GM12873 (cell line): Measurements from ENCODE around the gene TSPAN17.

ENCODE experiments used
- CTCF ChIP-seq: IDR thresholded peaks from 2 replicates; pipeline ENCODE4 v1.5.1; 2012; ENCODE audit warnings: low read depth, mild to moderate bottlenecking, moderate library complexity, low read length, control low read depth; ENCODE audit not compliant: insufficient read depth; ENCODE audit errors: missing control alignments

The TSPAN17 gene

GRCh38 chr5:176609724-176610434 lies 37.4 kb upstream of the TSPAN17 start, which contains the start of gene GPRIN1:
TSS of gene GPRIN1 (minus strand) at chr5:176610156. CDS start at chr5:176599834, 10,322 bp downstream.
- peak; percentile 29 for TF ChIP-seq CTCF

GRCh38 chr5:176610435-176610773 lies 36.9 kb upstream of the TSPAN17 start:
- TF ChIP-seq CTCF = no peak

- no peak for TF ChIP-seq CTCF
Measured at GRCh38 chr5:176611435-176611834, 35.8 kb upstream of the TSPAN17 start.

- no peak for TF ChIP-seq CTCF
Measured at GRCh38 chr5:176612008-176612407, 35.3 kb upstream of the TSPAN17 start.

GRCh38 chr5:176612855-176613254 lies 34.4 kb upstream of the TSPAN17 start:
- no peak for TF ChIP-seq CTCF

GRCh38 chr5:176614805-176615478 lies 32.3 kb upstream of the TSPAN17 start:
- no peak for TF ChIP-seq CTCF

GRCh38 chr5:176616511-176616910 lies 30.8 kb upstream of the TSPAN17 start:
- no peak for TF ChIP-seq CTCF
